Progenitor cell of endocrine pancreas (in vitro differentiated cells): ENCODE measurements around the gene AP1S3. TPM values are rescaled to one million over a fixed set of nuclear protein-coding genes. Genes with fewer than 3 reads are reported as not detected.
"Not testable (repeated sequence)": the region's sequence is repeated elsewhere in the genome, so short reads cannot be mapped to it uniquely, and the experiment has no call there.

ENCODE experiments used
- DNase-seq: peaks from one replicate; pipeline ENCODE4 v3.0.0; 2021; ENCODE audit warnings: low spot score; ENCODE audit not compliant: unreplicated experiment
- H3K27ac Mint-ChIP-seq: 2 replicates; pipeline ENCODE4 v1.8.0; 2021; ENCODE audit warnings: mild to moderate bottlenecking, moderate library complexity, mixed read lengths
- H3K27me3 Mint-ChIP-seq: 2 replicates; pipeline ENCODE4 v1.8.0; 2021; ENCODE audit warnings: mixed read lengths
- H3K36me3 Mint-ChIP-seq: 2 replicates; pipeline ENCODE4 v1.8.0; 2022; ENCODE audit warnings: mixed read lengths; ENCODE audit not compliant: insufficient read depth
- H3K4me1 Mint-ChIP-seq: 2 replicates; pipeline ENCODE4 v1.8.0; 2021; ENCODE audit warnings: low read depth, mixed read lengths
- H3K4me3 Mint-ChIP-seq: 2 replicates; pipeline ENCODE4 v1.8.0; 2021; ENCODE audit warnings: low read depth, mild to moderate bottlenecking, moderate library complexity, mixed read lengths
- H3K9me3 Mint-ChIP-seq: 2 replicates; pipeline ENCODE4 v1.8.0; 2021; ENCODE audit warnings: low read depth, mixed read lengths
- total RNA-seq: library from RNA; stranded (reverse); gene quantifications from 2 replicates; pipeline ENCODE4 v1.2.1, GENCODE V29; 2021
- TF ChIP-seq, protein P1 (sequence below): fragments of 200-600 bp; sonication (generic); IDR thresholded peaks from one replicate; pipeline ENCODE4 v1.5.0; 2021; ENCODE audit warnings: antibody characterized with exemption, mild to moderate bottlenecking; ENCODE audit not compliant: unreplicated experiment

The AP1S3 gene
- total RNA-seq, 1 donor from 2014 or later = 11.5 TPM

DNA sequence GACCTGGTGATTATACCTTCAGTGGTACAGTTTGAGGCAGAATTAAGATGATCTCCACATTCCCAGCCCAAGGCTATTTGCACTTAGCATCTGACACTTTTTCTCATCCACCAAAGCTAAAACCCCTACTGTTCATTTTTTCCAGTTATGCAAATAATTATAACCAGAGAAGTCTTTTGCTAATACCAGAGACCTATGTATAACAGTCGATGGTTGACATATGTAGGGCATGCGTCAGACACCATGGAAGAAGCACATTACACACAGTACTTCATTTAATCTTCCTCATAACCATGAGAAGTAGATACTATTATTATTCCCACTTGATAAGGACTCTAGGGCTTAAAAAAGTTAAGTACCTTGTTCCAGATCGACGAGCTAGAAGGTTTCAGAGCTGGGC is 36.5 kb downstream of the AP1S3 start:
- no peak overlapping the region for H3K4me3 Mint-ChIP-seq
- no peak for DNase-seq
- H3K4me1 Mint-ChIP-seq = peaks cover 9% of the 10 kb centered on the region
- H3K9me3 Mint-ChIP-seq = peaks cover 5% of the 10 kb centered on the region
- TF ChIP-seq, protein P1, sequence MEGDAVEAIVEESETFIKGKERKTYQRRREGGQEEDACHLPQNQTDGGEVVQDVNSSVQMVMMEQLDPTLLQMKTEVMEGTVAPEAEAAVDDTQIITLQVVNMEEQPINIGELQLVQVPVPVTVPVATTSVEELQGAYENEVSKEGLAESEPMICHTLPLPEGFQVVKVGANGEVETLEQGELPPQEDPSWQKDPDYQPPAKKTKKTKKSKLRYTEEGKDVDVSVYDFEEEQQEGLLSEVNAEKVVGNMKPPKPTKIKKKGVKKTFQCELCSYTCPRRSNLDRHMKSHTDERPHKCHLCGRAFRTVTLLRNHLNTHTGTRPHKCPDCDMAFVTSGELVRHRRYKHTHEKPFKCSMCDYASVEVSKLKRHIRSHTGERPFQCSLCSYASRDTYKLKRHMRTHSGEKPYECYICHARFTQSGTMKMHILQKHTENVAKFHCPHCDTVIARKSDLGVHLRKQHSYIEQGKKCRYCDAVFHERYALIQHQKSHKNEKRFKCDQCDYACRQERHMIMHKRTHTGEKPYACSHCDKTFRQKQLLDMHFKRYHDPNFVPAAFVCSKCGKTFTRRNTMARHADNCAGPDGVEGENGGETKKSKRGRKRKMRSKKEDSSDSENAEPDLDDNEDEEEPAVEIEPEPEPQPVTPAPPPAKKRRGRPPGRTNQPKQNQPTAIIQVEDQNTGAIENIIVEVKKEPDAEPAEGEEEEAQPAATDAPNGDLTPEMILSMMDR = no peak
- H3K27ac Mint-ChIP-seq = no peak overlapping the region
- no peaks in the 10 kb centered on the region for H3K27me3 Mint-ChIP-seq
- H3K36me3 Mint-ChIP-seq = peaks cover 2% of the 10 kb centered on the region

DNA sequence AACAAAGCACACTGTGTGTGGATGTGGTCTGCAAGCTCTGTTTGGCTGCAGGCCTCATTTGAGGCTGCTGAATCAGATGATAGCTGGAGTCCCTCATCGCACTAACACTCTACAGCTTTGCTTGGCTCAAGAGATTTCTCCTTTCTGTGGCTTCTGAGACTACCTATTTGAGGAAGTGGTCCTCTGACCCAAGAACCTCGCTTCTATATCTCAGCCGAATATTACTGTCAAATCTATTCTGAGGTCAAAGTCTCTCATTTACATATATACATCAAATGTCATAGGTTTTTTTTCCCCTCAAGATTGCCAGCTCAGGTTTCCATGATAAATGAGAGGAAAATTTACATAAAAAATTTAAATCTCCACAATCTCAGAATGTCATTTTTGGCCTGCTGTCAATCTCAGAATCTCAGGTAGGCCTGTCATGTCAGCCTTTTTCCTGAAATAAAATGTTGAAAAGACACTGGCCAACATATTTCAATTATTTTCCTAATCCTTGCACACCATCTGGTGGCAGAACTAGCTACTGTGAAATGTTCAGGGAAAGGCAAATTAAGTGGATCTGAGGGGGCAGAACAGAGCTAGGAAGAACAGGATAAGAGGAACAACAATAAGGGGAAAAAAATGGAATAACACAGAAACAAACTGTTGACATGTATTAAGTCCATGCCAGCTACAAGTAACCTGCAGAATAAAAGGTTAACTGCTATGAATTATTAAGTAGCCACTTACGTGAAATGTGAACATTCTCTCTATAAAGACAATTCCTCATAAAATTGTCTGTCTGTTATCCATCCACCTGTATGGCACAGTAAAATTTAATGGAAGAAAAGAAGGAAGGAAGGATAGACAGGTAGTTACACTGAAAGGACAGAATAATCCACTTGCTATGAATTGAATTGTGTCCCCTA is 39.3 kb downstream of the AP1S3 start:
- Mint-ChIP-seq H3K4me1 (peaks cover 16% of the 10 kb centered on the region), H3K27me3 (no peaks in the 10 kb centered on the region), H3K36me3 (peaks cover 3% of the 10 kb centered on the region), H3K27ac (no peak overlapping the region), H3K9me3 (peaks cover 8% of the 10 kb centered on the region), H3K4me3 (no peak overlapping the region)
- TF ChIP-seq, protein P1 = peak; percentile 63
- DNase-seq = no peak

DNA sequence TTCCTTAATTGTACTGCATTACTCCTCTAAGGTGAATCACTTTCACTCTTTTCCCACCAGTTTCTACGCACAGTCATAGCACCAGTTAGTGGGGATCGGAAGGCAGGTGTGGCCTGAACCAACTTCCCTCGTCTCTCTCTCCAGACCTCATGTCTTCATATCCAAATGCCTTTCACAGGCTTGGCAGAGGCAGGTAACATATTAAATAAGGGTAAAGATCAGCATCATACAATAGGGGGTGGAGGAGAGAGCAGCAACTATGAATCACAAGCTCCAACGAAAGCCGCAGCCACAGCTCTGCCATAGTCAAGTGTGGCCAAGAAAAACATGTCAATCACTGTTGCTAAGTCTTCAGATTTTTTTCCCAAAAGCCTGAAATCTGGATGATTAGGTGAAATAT is 40.3 kb downstream of the AP1S3 start:
- H3K4me3 Mint-ChIP-seq = no peak overlapping the region
- peaks cover 16% of the 10 kb centered on the region for H3K4me1 Mint-ChIP-seq
- TF ChIP-seq, protein P1 = no peak
- H3K36me3 Mint-ChIP-seq = peaks cover 3% of the 10 kb centered on the region
- DNase-seq = no peak
- H3K27ac Mint-ChIP-seq = no peak overlapping the region
- H3K9me3 Mint-ChIP-seq = peaks cover 14% of the 10 kb centered on the region
- H3K27me3 Mint-ChIP-seq = no peaks in the 10 kb centered on the region

DNA sequence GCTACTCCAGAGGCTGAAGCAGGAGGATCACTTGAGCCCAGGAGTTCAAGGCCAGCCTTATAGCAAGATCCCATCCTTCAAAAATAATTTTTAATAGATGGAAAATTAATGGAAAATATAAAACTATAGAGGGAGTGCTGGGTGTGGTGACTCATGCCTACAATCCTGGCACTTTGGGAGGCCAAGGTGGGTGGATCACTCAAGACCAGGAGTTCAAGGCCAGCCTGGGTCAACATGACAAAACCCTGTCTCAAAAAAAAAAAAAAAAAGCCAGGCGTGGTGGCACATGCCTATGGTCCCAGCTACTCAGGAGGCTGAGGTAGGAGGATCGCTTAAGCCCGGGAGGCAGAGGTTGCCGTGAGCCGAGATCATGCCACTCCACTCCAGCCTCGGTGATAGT is 48.0 kb downstream of the AP1S3 start:
- no peak overlapping the region for H3K4me3 Mint-ChIP-seq
- H3K4me1 Mint-ChIP-seq = no peaks in the 10 kb centered on the region
- no peaks in the 10 kb centered on the region for H3K27me3 Mint-ChIP-seq
- peaks cover 12% of the 10 kb centered on the region for H3K9me3 Mint-ChIP-seq
- no peak for DNase-seq
- H3K27ac Mint-ChIP-seq = no peak overlapping the region
- TF ChIP-seq, protein P1 = no peak
- peaks cover 12% of the 10 kb centered on the region for H3K36me3 Mint-ChIP-seq

DNA sequence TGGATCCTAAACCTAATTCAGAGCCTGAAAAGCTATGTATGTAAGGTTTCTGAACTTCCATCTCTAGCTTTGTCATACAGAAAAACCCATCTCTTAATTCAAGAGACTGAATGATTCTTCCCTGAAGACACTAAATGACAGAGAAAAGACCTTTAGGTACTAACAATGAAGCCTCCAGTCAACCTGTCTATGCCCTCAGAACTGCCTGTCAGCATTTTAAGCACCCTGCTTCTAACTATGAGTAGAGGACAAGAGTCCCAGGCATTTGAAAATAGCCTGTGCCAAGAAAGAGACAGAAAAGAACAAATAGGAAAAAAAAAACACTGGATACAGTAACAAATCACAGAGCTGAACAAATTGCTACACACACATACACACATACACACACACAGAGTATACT is 48.6 kb downstream of the AP1S3 start:
- Mint-ChIP-seq H3K27ac (no peak overlapping the region), H3K4me1 (no peaks in the 10 kb centered on the region), H3K36me3 (peaks cover 13% of the 10 kb centered on the region), H3K27me3 (no peaks in the 10 kb centered on the region), H3K4me3 (no peak overlapping the region), H3K9me3 (peaks cover 12% of the 10 kb centered on the region)
- DNase-seq = no peak
- TF ChIP-seq, protein P1 = no peak

DNA sequence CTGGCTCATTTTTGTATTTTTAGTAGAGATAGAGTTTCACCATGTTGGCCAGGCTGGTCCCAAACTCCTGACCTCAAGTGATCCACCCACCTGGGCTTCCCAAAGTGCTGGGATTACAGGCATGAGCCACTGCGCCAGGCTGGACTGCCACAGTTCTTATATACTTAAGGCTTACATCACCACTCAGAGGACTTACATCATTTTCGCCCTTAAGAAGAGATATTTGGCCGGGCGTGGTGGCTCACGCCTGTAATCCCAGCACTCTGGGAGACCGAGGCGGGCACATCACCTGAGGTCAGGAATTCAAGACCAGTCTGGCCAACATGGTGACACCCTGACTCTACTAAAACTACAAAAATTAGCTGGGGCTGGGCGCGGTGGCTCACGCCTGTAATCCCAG is 49.3 kb downstream of the AP1S3 start:
- not testable (repeated sequence) for DNase-seq, H3K27me3 Mint-ChIP-seq, H3K9me3 Mint-ChIP-seq, H3K4me1 Mint-ChIP-seq, H3K27ac Mint-ChIP-seq, H3K4me3 Mint-ChIP-seq
- H3K36me3 Mint-ChIP-seq = peaks cover 11% of the 10 kb centered on the region
